K562 (cell line): ENCODE data around the gene MKNK1. TPM values are rescaled to one million over a fixed set of nuclear protein-coding genes. Genes with fewer than 3 reads are reported as not detected.

Source experiments
- HES1 ChIP-seq: fragments of 450-650 bp; IDR thresholded peaks from 2 replicates; pipeline ENCODE4 v1.6.1; 2016; ENCODE audit warnings: low read depth, mild to moderate bottlenecking, moderate library complexity
- MITF ChIP-seq: IDR thresholded peaks from 2 replicates; pipeline ENCODE4 v1.6.1; 2014; ENCODE audit warnings: antibody characterized with exemption
- NR0B1 ChIP-seq: fragments of 450-650 bp; IDR thresholded peaks from one replicate; pipeline ENCODE4 v1.6.1; 2018; ENCODE audit warnings: mild to moderate bottlenecking, moderate library complexity; ENCODE audit not compliant: partially characterized antibody
- RB1 ChIP-seq: fragments of 450-650 bp; IDR thresholded peaks from 2 replicates; pipeline ENCODE4 v1.6.1; 2017; ENCODE audit warnings: low read depth, mild to moderate bottlenecking
- REST ChIP-seq, 2 experiments: fragments of 450-650 bp; formaldehyde crosslinking in 1 of 2; IDR thresholded peaks; 2 replicates each; pipeline versions ENCODE4 v1.4.0 to v1.6.1; 2014 to 2020; ENCODE audit warnings: mild to moderate bottlenecking in 2 of 2, borderline replicate concordance in 1 of 2, low read depth in 1 of 2
- SPI1 ChIP-seq: IDR thresholded peaks from 2 replicates; pipeline ENCODE4 v1.6.1; 2011; ENCODE audit warnings: low read depth, low read length, control low read depth, borderline replicate concordance
- TCF15 ChIP-seq: fragments of 250-450 bp; sonication (Bioruptor Pico); IDR thresholded peaks from 2 replicates; pipeline ENCODE4 v1.8.0; 2022; ENCODE audit warnings: moderate library complexity, mild to moderate bottlenecking, inconsistent platforms
- TRIM25 ChIP-seq: fragments of 450-650 bp; IDR thresholded peaks from 2 replicates; pipeline ENCODE4 v1.7.0; 2016; ENCODE audit warnings: borderline replicate concordance
- ZNF311 ChIP-seq: fragments of 250-450 bp; sonication (Bioruptor Pico); IDR thresholded peaks from 2 replicates; pipeline ENCODE4 v1.4.0; 2020; ENCODE audit warnings: mild to moderate bottlenecking, moderate library complexity
- ZNF395 ChIP-seq: fragments of 200-800 bp; sonication (Bioruptor generic); IDR thresholded peaks from 2 replicates; pipeline ENCODE4 v1.6.1; 2017; ENCODE audit warnings: missing genetic modification characterization, missing compliant biosample characterization
- polyA plus RNA-seq, 8 experiments: library from polyadenylated mRNA; depleted of rRNA in 4 of 8; stranded (reverse) in 5 of 8; unstranded in 3 of 8; fragments of >200 nt; fragmentation: Nextera tagmentation in 2 of 8; fragmentation: Illumina TruSeq in 1 of 8; extraction: Ambion mirVana in 2 of 8; extraction: Trizol in 1 of 8; gene quantifications; 2 replicates each; pipeline versions ENCODE4 v1.2.1 to v1.2.3, GENCODE V29; 2011 to 2014; ENCODE audit warnings: inconsistent platforms in 1 of 8, missing spikeins in 1 of 8
- total RNA-seq, 7 experiments: library from RNA; depleted of rRNA in 6 of 7; stranded (reverse); fragments of >200 nt in 6 of 7; fragmentation: Illumina TruSeq in 2 of 7; extraction: Trizol in 2 of 7; gene quantifications; 2 replicates each; pipeline versions ENCODE4 v1.2.1 to v1.2.3, GENCODE V29; 2011 to 2021; ENCODE audit warnings: low replicate concordance in 1 of 7

The MKNK1 gene
- total and polyA plus RNA-seq, 9 of the 15 experiments (the other 6 are each of a cell fraction or from before 2014, with no cell fraction given): 27.7 to 51.3 (median 43.7) TPM

GRCh38 chr1:46517010-46517600, 87.0 kb downstream of the MKNK1 start (continued):
- TF ChIP-seq NR0B1 (no peak), ZNF395 (no peak), MITF (no peak), HES1 (no peak), RB1 (peak; percentile 37; the same call in 1 of the 2 replicates), ZNF311 (CRISPR knock-in tag) (no peak), REST (IDR thresholded peaks at IDR 0.05; ENCODE audit: borderline replicate concordance) (peak; percentile 19; the same call in 1 of the 2 replicates), REST (CRISPR knock-in tag; IDR thresholded peaks at IDR 0.05; ENCODE audit: low read depth) (no peak), SPI1 (no peak), TCF15 (CRISPR knock-in tag) (no peak), TRIM25 (no peak)
